ENCODE results near the gene AWAT1. TPM values are rescaled to one million over a fixed set of nuclear protein-coding genes. Genes with fewer than 3 reads are reported as not detected.

The AWAT1 gene
- total RNA-seq, 1 donor from 2014 or later, result not detected

GRCh38 chrX:70219938-70220764 lies 14.3 kb upstream of the AWAT1 start:
- H3K4me2 ChIP-seq (ENCODE audit: low read length), result no peak overlapping the region
- H3K9me3 ChIP-seq (ENCODE audit: insufficient read depth, low read depth, low read length), result no peaks in the 10 kb centered on the region
- no peak overlapping the region for H3K9ac ChIP-seq (ENCODE audit: low read length)
- H3K27me3 ChIP-seq (ENCODE audit: insufficient read depth, low read length), result no peaks in the 10 kb centered on the region
- H3K4me1 ChIP-seq (ENCODE audit: insufficient read depth, low read length), result no peaks in the 10 kb centered on the region
- H3K4me3 ChIP-seq (ENCODE audit: insufficient read depth, low read depth, low read length), result no peak overlapping the region
- no peak overlapping the region for H3K27ac ChIP-seq (ENCODE audit: low read depth, low read length)
- no peaks in the 10 kb centered on the region for H3K36me3 ChIP-seq (ENCODE audit: insufficient read depth, low read length)
- H3K36me3 Mint-ChIP-seq (ENCODE audit: low read depth, unreplicated experiment), result no peaks in the 10 kb centered on the region
- peaks cover 3% of the 10 kb centered on the region for H3K9me3 Mint-ChIP-seq (ENCODE audit: unreplicated experiment)
- no peak for TF ChIP-seq CTCF (IDR thresholded peaks at IDR 0.05; ENCODE audit: insufficient read depth, low read depth, low read length)
- TF ChIP-seq EZH2 (IDR thresholded peaks at IDR 0.05; ENCODE audit: insufficient read depth, low read length), result no peak
- peak; percentile 20 for DNase-seq (ENCODE audit: low read depth)
- H3K27me3 Mint-ChIP-seq (ENCODE audit: low read depth, unreplicated experiment), result no peaks in the 10 kb centered on the region
- no peaks in the 10 kb centered on the region for H3K79me2 ChIP-seq (ENCODE audit: insufficient read depth, low read length)
- no peaks in the 10 kb centered on the region for H4K20me1 ChIP-seq (ENCODE audit: insufficient read depth, low read length)
- peak; percentile 82 for FAIRE-seq
- no peak overlapping the region for H3K4me3 Mint-ChIP-seq (ENCODE audit: unreplicated experiment)
- H3K4me1 Mint-ChIP-seq (ENCODE audit: low read depth, unreplicated experiment), result no peaks in the 10 kb centered on the region
- no peak overlapping the region for H3K27ac Mint-ChIP-seq (ENCODE audit: unreplicated experiment)
- H2AFZ ChIP-seq (ENCODE audit: low read depth, low read length), result no peak overlapping the region

DNA sequence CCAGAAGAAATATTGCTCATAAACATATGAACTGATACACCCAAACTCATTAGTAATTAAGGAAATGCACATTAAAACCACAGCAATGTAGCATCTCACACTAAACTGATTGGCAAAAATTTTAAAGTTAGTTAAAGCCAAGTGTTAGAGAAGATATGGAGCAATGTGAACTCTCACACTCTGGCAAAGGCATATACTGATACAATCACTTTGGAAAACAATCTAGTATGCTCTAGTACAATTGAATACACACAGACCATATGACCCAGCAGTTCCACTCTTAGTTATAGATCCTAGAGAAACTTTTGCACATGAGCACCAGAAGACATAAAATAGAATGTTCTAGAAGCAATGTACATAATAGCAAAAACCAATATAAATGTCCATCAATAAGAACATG lies 8.4 kb upstream of the AWAT1 start:
- Mint-ChIP-seq H3K27ac (ENCODE audit: unreplicated experiment) (no peak overlapping the region), H3K36me3 (ENCODE audit: low read depth, unreplicated experiment) (no peaks in the 10 kb centered on the region), H3K9me3 (ENCODE audit: unreplicated experiment) (peaks cover 3% of the 10 kb centered on the region), H3K4me3 (ENCODE audit: unreplicated experiment) (no peak overlapping the region), H3K27me3 (ENCODE audit: low read depth, unreplicated experiment) (no peaks in the 10 kb centered on the region), H3K4me1 (ENCODE audit: low read depth, unreplicated experiment) (no peaks in the 10 kb centered on the region)
- Histone ChIP-seq H3K79me2 (ENCODE audit: insufficient read depth, low read length) (no peaks in the 10 kb centered on the region), H3K36me3 (ENCODE audit: insufficient read depth, low read length) (no peaks in the 10 kb centered on the region), H3K4me3 (ENCODE audit: insufficient read depth, low read depth, low read length) (no peak overlapping the region), H3K27me3 (ENCODE audit: insufficient read depth, low read length) (no peaks in the 10 kb centered on the region), H2AFZ (ENCODE audit: low read depth, low read length) (no peak overlapping the region), H4K20me1 (ENCODE audit: insufficient read depth, low read length) (no peaks in the 10 kb centered on the region), H3K4me1 (ENCODE audit: insufficient read depth, low read length) (no peaks in the 10 kb centered on the region), H3K9ac (ENCODE audit: low read length) (no peak overlapping the region), H3K9me3 (ENCODE audit: insufficient read depth, low read depth, low read length) (no peaks in the 10 kb centered on the region), H3K27ac (ENCODE audit: low read depth, low read length) (no peak overlapping the region), H3K4me2 (ENCODE audit: low read length) (no peak overlapping the region)
- FAIRE-seq, result no peak
- TF ChIP-seq CTCF (IDR thresholded peaks at IDR 0.05; ENCODE audit: insufficient read depth, low read depth, low read length) (no peak), EZH2 (IDR thresholded peaks at IDR 0.05; ENCODE audit: insufficient read depth, low read length) (no peak)
- no peak for DNase-seq (ENCODE audit: low read depth)

DNA sequence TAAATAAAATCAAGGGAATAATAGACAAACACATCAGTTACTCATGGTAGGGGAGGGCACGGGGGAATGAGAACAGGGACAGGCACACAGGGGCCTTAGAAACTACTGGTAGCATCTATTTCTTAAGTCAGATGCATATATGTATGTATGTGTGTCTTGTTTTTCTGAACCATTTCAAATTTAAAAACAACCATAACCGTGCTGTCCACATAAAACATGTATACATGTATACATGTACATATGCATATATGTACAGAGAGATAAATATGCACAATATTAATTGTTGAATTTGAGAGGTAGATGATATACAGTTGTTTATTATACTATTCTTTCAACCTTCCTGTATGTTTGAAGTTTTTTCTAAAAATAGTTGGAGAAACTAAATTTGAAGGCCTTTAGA lies 7.8 kb upstream of the AWAT1 start:
- H3K9ac ChIP-seq (ENCODE audit: low read length), result no peak overlapping the region
- no peaks in the 10 kb centered on the region for H3K36me3 Mint-ChIP-seq (ENCODE audit: low read depth, unreplicated experiment)
- DNase-seq (ENCODE audit: low read depth) (no peak), FAIRE-seq (peak; percentile 82)
- peaks cover 3% of the 10 kb centered on the region for H3K9me3 Mint-ChIP-seq (ENCODE audit: unreplicated experiment)
- no peaks in the 10 kb centered on the region for H3K27me3 Mint-ChIP-seq (ENCODE audit: low read depth, unreplicated experiment)
- H3K4me1 ChIP-seq (ENCODE audit: insufficient read depth, low read length), result no peaks in the 10 kb centered on the region
- no peaks in the 10 kb centered on the region for H3K27me3 ChIP-seq (ENCODE audit: insufficient read depth, low read length)
- H2AFZ ChIP-seq (ENCODE audit: low read depth, low read length), result no peak overlapping the region
- H3K4me3 ChIP-seq (ENCODE audit: insufficient read depth, low read depth, low read length), result no peak overlapping the region
- no peaks in the 10 kb centered on the region for H3K36me3 ChIP-seq (ENCODE audit: insufficient read depth, low read length)
- no peaks in the 10 kb centered on the region for H3K4me1 Mint-ChIP-seq (ENCODE audit: low read depth, unreplicated experiment)
- no peak overlapping the region for H3K27ac ChIP-seq (ENCODE audit: low read depth, low read length)
- no peak overlapping the region for H3K4me2 ChIP-seq (ENCODE audit: low read length)
- H3K79me2 ChIP-seq (ENCODE audit: insufficient read depth, low read length), result no peaks in the 10 kb centered on the region
- H4K20me1 ChIP-seq (ENCODE audit: insufficient read depth, low read length), result no peaks in the 10 kb centered on the region
- TF ChIP-seq CTCF (IDR thresholded peaks at IDR 0.05; ENCODE audit: insufficient read depth, low read depth, low read length) (no peak), EZH2 (IDR thresholded peaks at IDR 0.05; ENCODE audit: insufficient read depth, low read length) (no peak)
- H3K27ac Mint-ChIP-seq (ENCODE audit: unreplicated experiment), result no peak overlapping the region
- H3K9me3 ChIP-seq (ENCODE audit: insufficient read depth, low read depth, low read length), result no peaks in the 10 kb centered on the region
- H3K4me3 Mint-ChIP-seq (ENCODE audit: unreplicated experiment), result no peak overlapping the region
